ENCODE data around the gene KIAA0930.

- TF ChIP-seq POLR2A (IDR thresholded peaks at IDR 0.05; ENCODE audit: low read length) (no peak), GATA1 (IDR thresholded peaks at IDR 0.05; ENCODE audit: low read depth, low read length) (no peak)
Measured at GRCh38 chr22:45205276-45205925, 35.3 kb downstream of the KIAA0930 start.

Measured in erythroblast (primary cell).